HepG2 (cell line): ENCODE measurements around the gene HTRA1. TPM values are rescaled to one million over a fixed set of nuclear protein-coding genes. Genes with fewer than 3 reads are reported as not detected.

ENCODE experiments used
- ATAC-seq: fragments of 200-7000 bp; cut with Tn5 transposase; 3 replicates; pipeline ENCODE4 v1.9.1; 2020; ENCODE audit warnings: mild to moderate bottlenecking, moderate library complexity
- BruUV-seq: library from RNA; stranded (reverse); fragments of 400-500 nt; replicated peaks from 2 replicates; lab custom pipeline; 2021; lab: Mats Ljungman, UMichigan
- CTCF ChIA-PET: fragments of 300-600 bp; formaldehyde crosslinking; extraction: SDS; loops from one replicate; lab custom pipeline; 2021; ENCODE audit warnings: low total read pairs, inconsistent platforms, low intra/inter-chr PET ratio; lab: Yijun Ruan, JAX
- POLR2A ChIA-PET: fragments of 350-600 bp; sonication (Branson Sonifier 250); formaldehyde crosslinking; loops from one replicate; lab custom pipeline; 2020; ENCODE audit warnings: antibody characterized with exemption, inconsistent platforms; lab: Yijun Ruan, JAX
- DNase-seq: peaks from one replicate; pipeline ENCODE4 v3.0.0-alpha.2; 2015; ENCODE audit warnings: low spot score
- FAIRE-seq: peaks from 3 replicates; lab custom pipeline; 2011; peaks lifted over from hg19 to GRCh38; lab: Jason Lieb, UNC
- H2AFZ ChIP-seq: one replicate; pipeline ENCODE4 v1.6.1; 2011; ENCODE audit warnings: low read length, inconsistent platforms
- H3K27ac ChIP-seq: fragments of 300-600 bp; 3 replicates; pipeline ENCODE4 v1.8.0; 2011; ENCODE audit warnings: mixed run types, mild to moderate bottlenecking, mixed read lengths, low read length, inconsistent platforms; ENCODE audit not compliant: insufficient read depth; ENCODE audit errors: extremely low read length
- H3K27me3 ChIP-seq, 2 experiments: fragments of 200-600 bp in 1 of 2; 2 replicates in 1 of 2; 3 replicates in 1 of 2; pipeline versions ENCODE4 v1.6.0 to v1.8.0; 2011; ENCODE audit warnings: low read length in 2 of 2, mild to moderate bottlenecking in 2 of 2, moderate library complexity in 2 of 2, inconsistent platforms in 1 of 2; ENCODE audit not compliant: insufficient read depth in 2 of 2, control insufficient read depth in 1 of 2
- H3K36me3 ChIP-seq, 2 experiments: fragments of 200-600 bp in 1 of 2; replicated peaks in 1 of 2; 2 replicates in 1 of 2; 3 replicates in 1 of 2; pipeline versions ENCODE4 v1.5.1 to v1.8.0; 2011; ENCODE audit warnings: low read length in 2 of 2, inconsistent platforms in 1 of 2; ENCODE audit not compliant: insufficient read depth in 2 of 2, control insufficient read depth in 1 of 2
- H3K4me1 ChIP-seq: 2 replicates; pipeline ENCODE4 v1.5.1; 2012; ENCODE audit warnings: low read length, inconsistent platforms; ENCODE audit not compliant: insufficient read depth
- H3K4me2 ChIP-seq: 2 replicates; pipeline ENCODE4 v1.6.0; 2011; ENCODE audit warnings: low read depth, low read length, inconsistent platforms
- H3K4me3 ChIP-seq, 3 experiments: fragments of 200-600 bp in 1 of 3; sonication (generic), shearing (Covaris generic) in 1 of 3; replicated peaks in 1 of 3; 2 replicates each; pipeline ENCODE4 v1.5.1; 2011 to 2016; ENCODE audit warnings: low read length in 3 of 3, inconsistent platforms in 2 of 3, low read depth in 2 of 3, mild to moderate bottlenecking in 2 of 3, control low read depth in 1 of 3, mixed read lengths in 1 of 3; ENCODE audit not compliant: insufficient read depth in 1 of 3
- H3K79me2 ChIP-seq: one replicate; pipeline ENCODE4 v1.6.1; 2011; ENCODE audit warnings: low read length, inconsistent platforms; ENCODE audit not compliant: insufficient read depth
- H3K9ac ChIP-seq: 2 replicates; pipeline ENCODE4 v1.6.0; 2011; ENCODE audit warnings: mild to moderate bottlenecking, low read depth, low read length, inconsistent platforms; ENCODE audit not compliant: insufficient read depth
- H3K9me3 ChIP-seq: 2 replicates; pipeline ENCODE4 v1.5.1; 2012; ENCODE audit warnings: mild to moderate bottlenecking, low read length
- H4K20me1 ChIP-seq: 2 replicates; pipeline ENCODE4 v1.6.0; 2011; ENCODE audit warnings: inconsistent platforms, mild to moderate bottlenecking, low read length, moderate library complexity; ENCODE audit not compliant: insufficient read depth
- CEBPG ChIP-seq: IDR thresholded peaks from 2 replicates; pipeline ENCODE4 v1.6.1; 2016
- CERS6 ChIP-seq: sonication (generic); formaldehyde crosslinking; IDR thresholded peaks from 2 replicates; pipeline ENCODE4 v1.5.0; 2020; ENCODE audit warnings: missing genetic modification reagents
- EZH2 ChIP-seq: conservative IDR thresholded peaks from 2 replicates; pipeline ENCODE4 v1.6.1; 2012; ENCODE audit warnings: mild to moderate bottlenecking, low read depth, low read length, moderate library complexity
- HMGA1 ChIP-seq: sonication (generic); formaldehyde crosslinking; conservative IDR thresholded peaks from 2 replicates; pipeline ENCODE4 v1.4.0; 2020; ENCODE audit warnings: missing genetic modification reagents
- HNRNPLL ChIP-seq: fragments of 200-400 bp; formaldehyde crosslinking; IDR thresholded peaks from 2 replicates; pipeline ENCODE4 v1.6.1; 2017; ENCODE audit warnings: mild to moderate bottlenecking, low read depth, low read length; ENCODE audit not compliant: poor library complexity, severe bottlenecking
- KDM5B ChIP-seq: sonication (generic); formaldehyde crosslinking; IDR thresholded peaks from 2 replicates; pipeline ENCODE4 v1.4.0; 2020; ENCODE audit warnings: missing genetic modification reagents, mild to moderate bottlenecking, borderline replicate concordance
- NFKBIZ ChIP-seq: IDR thresholded peaks from 2 replicates; pipeline ENCODE4 v1.6.1; 2018; ENCODE audit warnings: missing genetic modification reagents, missing compliant biosample characterization
- NR2F2 ChIP-seq: IDR thresholded peaks from 2 replicates; pipeline ENCODE4 v1.6.1; 2012; ENCODE audit warnings: low read depth, inconsistent platforms, borderline replicate concordance
- NRL ChIP-seq: sonication (generic); formaldehyde crosslinking; IDR thresholded peaks from 2 replicates; pipeline ENCODE4 v1.5.0; 2020; ENCODE audit warnings: missing genetic modification reagents, mild to moderate bottlenecking, moderate library complexity, borderline replicate concordance
- RBFOX2 ChIP-seq: fragments of 200-400 bp; formaldehyde crosslinking; IDR thresholded peaks from 2 replicates; pipeline ENCODE4 v1.6.1; 2017; ENCODE audit warnings: low read depth, mild to moderate bottlenecking, low read length
- RFX3 ChIP-seq: IDR thresholded peaks from 2 replicates; pipeline ENCODE4 v1.6.1; 2016; ENCODE audit warnings: missing biosample characterization, missing genetic modification reagents
- ZMYM4 ChIP-seq: sonication (generic); formaldehyde crosslinking; IDR thresholded peaks from 2 replicates; pipeline ENCODE4 v1.8.1; 2023; ENCODE audit warnings: mild to moderate bottlenecking, missing genetic modification reagents
- ZNF350 ChIP-seq: sonication (generic); formaldehyde crosslinking; IDR thresholded peaks from 2 replicates; pipeline ENCODE4 v1.4.0; 2020; ENCODE audit warnings: mild to moderate bottlenecking, low read depth, missing genetic modification reagents, borderline replicate concordance
- ZNF567 ChIP-seq: sonication (generic); formaldehyde crosslinking; IDR thresholded peaks from 2 replicates; pipeline ENCODE4 v1.8.1; 2023; ENCODE audit warnings: mild to moderate bottlenecking, missing genetic modification reagents, borderline replicate concordance
- WGBS: methylation state at CpG from one replicate; pipeline ENCODE4 v1.1.6; 2017; ENCODE audit warnings: low lambda C conversion rate; 5-methylcytosine and 5-hydroxymethylcytosine counted together
- in situ Hi-C: cut with HindIII; loops from 2 replicates; pipeline ENCODE4 v1.10.0; 2017; ENCODE audit warnings: low pct_unique_long_range_greater_than_20kb; ENCODE audit not compliant: extremely low pct_ligation_motif_present
- intact Hi-C: fragments of 100-400 bp; cut with micrococcal nuclease; formaldehyde crosslinking; loops from one replicate; pipeline ENCODE4 v1.10.0; 2022; ENCODE audit not compliant: unreplicated experiment
- polyA plus RNA-seq, 8 experiments: library from polyadenylated mRNA; depleted of rRNA in 3 of 8; stranded (reverse) in 7 of 8; unstranded in 1 of 8; fragments of >200 nt; fragmentation: Illumina TruSeq in 4 of 8; extraction: Trizol in 4 of 8; gene quantifications; 2 replicates each; pipeline versions ENCODE4 v1.2.1 to v1.2.3, GENCODE V29; 2011 to 2016; ENCODE audit warnings: low read depth in 4 of 8, missing spikeins in 1 of 8, mixed read lengths in 1 of 8; ENCODE audit not compliant: insufficient read depth in 1 of 8
- total RNA-seq, 5 experiments: library from RNA; depleted of rRNA; stranded (reverse); fragments of >200 nt; fragmentation: Illumina TruSeq; extraction: Trizol; gene quantifications; 2 replicates each; pipeline ENCODE4 v1.2.3, GENCODE V29; 2016; ENCODE audit warnings: low read depth in 1 of 5
- TF ChIP-seq, protein P1 (sequence below): IDR thresholded peaks from 2 replicates; pipeline ENCODE4 v1.4.0; 2020; ENCODE audit warnings: mild to moderate bottlenecking, missing genetic modification reagents
- TF ChIP-seq, protein P2 (sequence below): sonication (generic); IDR thresholded peaks from 2 replicates; pipeline ENCODE4 v1.6.1; 2016; ENCODE audit warnings: low read depth, borderline replicate concordance
- TF ChIP-seq, protein P3 (sequence below): IDR thresholded peaks from 2 replicates; pipeline ENCODE4 v1.6.1; 2016

HTRA1 gene
- total and polyA plus RNA-seq, 2 of the 13 experiments (the other 11 are each of a cell fraction or from before 2014, with no cell fraction given), result 0.11 to 0.40 TPM

DNA sequence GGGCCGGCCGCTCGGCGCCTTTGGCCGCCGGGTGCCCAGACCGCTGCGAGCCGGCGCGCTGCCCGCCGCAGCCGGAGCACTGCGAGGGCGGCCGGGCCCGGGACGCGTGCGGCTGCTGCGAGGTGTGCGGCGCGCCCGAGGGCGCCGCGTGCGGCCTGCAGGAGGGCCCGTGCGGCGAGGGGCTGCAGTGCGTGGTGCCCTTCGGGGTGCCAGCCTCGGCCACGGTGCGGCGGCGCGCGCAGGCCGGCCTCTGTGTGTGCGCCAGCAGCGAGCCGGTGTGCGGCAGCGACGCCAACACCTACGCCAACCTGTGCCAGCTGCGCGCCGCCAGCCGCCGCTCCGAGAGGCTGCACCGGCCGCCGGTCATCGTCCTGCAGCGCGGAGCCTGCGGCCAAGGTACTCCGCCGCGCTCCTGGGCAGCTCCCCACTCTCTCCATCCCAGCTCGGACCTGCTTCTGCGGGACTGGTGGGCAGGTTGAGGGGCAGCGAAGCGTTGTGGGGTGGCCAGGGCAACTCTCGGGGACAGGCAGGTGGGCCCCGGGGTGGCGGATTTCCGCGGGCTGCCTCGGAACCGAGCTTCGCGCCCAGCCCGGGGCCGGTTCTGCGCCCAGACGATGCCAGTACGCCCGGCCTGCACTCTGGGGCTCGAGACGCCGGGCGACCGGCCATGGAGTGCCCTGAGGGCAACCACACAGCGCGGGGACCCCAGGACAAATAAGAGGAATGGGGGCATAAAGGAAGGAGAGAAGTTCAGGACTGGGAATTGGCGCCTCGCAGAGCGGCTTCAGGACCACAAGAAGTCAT lies 578 bp downstream of the HTRA1 start:
- CTCF ChIA-PET, result no interaction called here
- intact Hi-C loops, result no loop called here
- TF ChIP-seq NRL (no peak), CEBPG (CRISPR knock-in tag) (no peak), EZH2 (peak; percentile 75; the same call in 1 of the 2 replicates), NR2F2 (no peak), RBFOX2 (0 out of 2 replicates have a peak, but pooled peaks have one; percentile 14), CERS6 (CRISPR knock-in tag) (no peak), ZMYM4 (no peak), KDM5B (CRISPR knock-in tag) (no peak), HMGA1 (no peak), RFX3 (CRISPR knock-in tag) (no peak), ZNF567 (CRISPR knock-in tag) (no peak), HNRNPLL (peak; percentile 68), NFKBIZ (no peak), ZNF350 (CRISPR knock-in tag) (no peak)
- TF ChIP-seq, protein P1, sequence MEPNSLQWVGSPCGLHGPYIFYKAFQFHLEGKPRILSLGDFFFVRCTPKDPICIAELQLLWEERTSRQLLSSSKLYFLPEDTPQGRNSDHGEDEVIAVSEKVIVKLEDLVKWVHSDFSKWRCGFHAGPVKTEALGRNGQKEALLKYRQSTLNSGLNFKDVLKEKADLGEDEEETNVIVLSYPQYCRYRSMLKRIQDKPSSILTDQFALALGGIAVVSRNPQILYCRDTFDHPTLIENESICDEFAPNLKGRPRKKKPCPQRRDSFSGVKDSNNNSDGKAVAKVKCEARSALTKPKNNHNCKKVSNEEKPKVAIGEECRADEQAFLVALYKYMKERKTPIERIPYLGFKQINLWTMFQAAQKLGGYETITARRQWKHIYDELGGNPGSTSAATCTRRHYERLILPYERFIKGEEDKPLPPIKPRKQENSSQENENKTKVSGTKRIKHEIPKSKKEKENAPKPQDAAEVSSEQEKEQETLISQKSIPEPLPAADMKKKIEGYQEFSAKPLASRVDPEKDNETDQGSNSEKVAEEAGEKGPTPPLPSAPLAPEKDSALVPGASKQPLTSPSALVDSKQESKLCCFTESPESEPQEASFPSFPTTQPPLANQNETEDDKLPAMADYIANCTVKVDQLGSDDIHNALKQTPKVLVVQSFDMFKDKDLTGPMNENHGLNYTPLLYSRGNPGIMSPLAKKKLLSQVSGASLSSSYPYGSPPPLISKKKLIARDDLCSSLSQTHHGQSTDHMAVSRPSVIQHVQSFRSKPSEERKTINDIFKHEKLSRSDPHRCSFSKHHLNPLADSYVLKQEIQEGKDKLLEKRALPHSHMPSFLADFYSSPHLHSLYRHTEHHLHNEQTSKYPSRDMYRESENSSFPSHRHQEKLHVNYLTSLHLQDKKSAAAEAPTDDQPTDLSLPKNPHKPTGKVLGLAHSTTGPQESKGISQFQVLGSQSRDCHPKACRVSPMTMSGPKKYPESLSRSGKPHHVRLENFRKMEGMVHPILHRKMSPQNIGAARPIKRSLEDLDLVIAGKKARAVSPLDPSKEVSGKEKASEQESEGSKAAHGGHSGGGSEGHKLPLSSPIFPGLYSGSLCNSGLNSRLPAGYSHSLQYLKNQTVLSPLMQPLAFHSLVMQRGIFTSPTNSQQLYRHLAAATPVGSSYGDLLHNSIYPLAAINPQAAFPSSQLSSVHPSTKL (CRISPR knock-in tag), result no peak
- TF ChIP-seq, protein P2, sequence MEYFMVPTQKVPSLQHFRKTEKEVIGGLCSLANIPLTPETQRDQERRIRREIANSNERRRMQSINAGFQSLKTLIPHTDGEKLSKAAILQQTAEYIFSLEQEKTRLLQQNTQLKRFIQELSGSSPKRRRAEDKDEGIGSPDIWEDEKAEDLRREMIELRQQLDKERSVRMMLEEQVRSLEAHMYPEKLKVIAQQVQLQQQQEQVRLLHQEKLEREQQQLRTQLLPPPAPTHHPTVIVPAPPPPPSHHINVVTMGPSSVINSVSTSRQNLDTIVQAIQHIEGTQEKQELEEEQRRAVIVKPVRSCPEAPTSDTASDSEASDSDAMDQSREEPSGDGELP, result no peak
- TF ChIP-seq, protein P3, sequence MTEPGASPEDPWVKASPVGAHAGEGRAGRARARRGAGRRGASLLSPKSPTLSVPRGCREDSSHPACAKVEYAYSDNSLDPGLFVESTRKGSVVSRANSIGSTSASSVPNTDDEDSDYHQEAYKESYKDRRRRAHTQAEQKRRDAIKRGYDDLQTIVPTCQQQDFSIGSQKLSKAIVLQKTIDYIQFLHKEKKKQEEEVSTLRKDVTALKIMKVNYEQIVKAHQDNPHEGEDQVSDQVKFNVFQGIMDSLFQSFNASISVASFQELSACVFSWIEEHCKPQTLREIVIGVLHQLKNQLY (CRISPR knock-in tag), result no peak

More for the DNA sequence above, 578 bp downstream of the HTRA1 start:
- peak overlapping the region; percentile 55 for H3K4me2 ChIP-seq
- peak; percentile 59 for ATAC-seq
- H3K4me3 ChIP-seq, result peak overlapping the region; percentile 13 to 59 (median 16); a peak in 3 of 6 replicates
- no peaks in the 10 kb centered on the region for H3K79me2 ChIP-seq
- BruUV-seq, result no TSS peak
- POLR2A ChIA-PET, result no interaction called here
- no peak for FAIRE-seq
- H3K27me3 ChIP-seq, result peaks cover 8 to 89% of the 10 kb centered on the region in 2 experiments
- H3K4me1 ChIP-seq, result peaks cover 12% of the 10 kb centered on the region; the same call in 1 of the 2 replicates
- in situ Hi-C loops, result no loop called here
- no peak overlapping the region for H3K9ac ChIP-seq
- no peak overlapping the region for H2AFZ ChIP-seq
- H4K20me1 ChIP-seq, result no peaks in the 10 kb centered on the region
- H3K9me3 ChIP-seq, result no peaks in the 10 kb centered on the region
- WGBS, result 13% methylated on average over 12 of the region's 95 CpGs
- no peak overlapping the region for H3K27ac ChIP-seq
- no peak for DNase-seq
- H3K36me3 ChIP-seq, result no peaks in the 10 kb centered on the region
